HEK293T (cell line): ENCODE results near the gene FHOD3.

ENCODE experiments used
- ARNT ChIP-seq: fragments of 450-650 bp; IDR thresholded peaks from 2 replicates; pipeline ENCODE4 v1.6.1; 2017; ENCODE audit warnings: mild to moderate bottlenecking
- BHLHE40 ChIP-seq: fragments of 450-650 bp; IDR thresholded peaks from 2 replicates; pipeline ENCODE4 v1.6.1; 2016; ENCODE audit warnings: mild to moderate bottlenecking, moderate library complexity, borderline replicate concordance
- CTBP1 ChIP-seq: fragments of 450-650 bp; IDR thresholded peaks from 2 replicates; pipeline ENCODE4 v1.6.1; 2016; ENCODE audit warnings: borderline replicate concordance
- ELF4 ChIP-seq: fragments of 450-650 bp; IDR thresholded peaks from 2 replicates; pipeline ENCODE4 v1.6.1; 2017; ENCODE audit warnings: antibody characterized with exemption
- FOXA1 ChIP-seq: fragments of 450-650 bp; IDR thresholded peaks from 2 replicates; pipeline ENCODE4 v1.6.1; 2016; ENCODE audit warnings: mild to moderate bottlenecking
- FOXK2 ChIP-seq: fragments of 450-650 bp; IDR thresholded peaks from 2 replicates; pipeline ENCODE4 v1.6.1; 2016; ENCODE audit warnings: mild to moderate bottlenecking
- FOXM1 ChIP-seq: fragments of 450-650 bp; IDR thresholded peaks from 2 replicates; pipeline ENCODE4 v1.6.1; 2017; ENCODE audit warnings: mild to moderate bottlenecking, borderline replicate concordance
- HDGF ChIP-seq: fragments of 450-650 bp; IDR thresholded peaks from 2 replicates; pipeline ENCODE4 v1.6.1; 2017; ENCODE audit warnings: antibody characterized with exemption, borderline replicate concordance
- NFRKB ChIP-seq: fragments of 450-650 bp; IDR thresholded peaks from 2 replicates; pipeline ENCODE4 v1.6.1; 2016; ENCODE audit warnings: mild to moderate bottlenecking, moderate library complexity
- PKNOX1 ChIP-seq: fragments of 450-650 bp; IDR thresholded peaks from 2 replicates; pipeline ENCODE4 v1.6.1; 2016
- SP1 ChIP-seq: fragments of 450-650 bp; IDR thresholded peaks from 2 replicates; pipeline ENCODE4 v1.6.1; 2017
- SUZ12 ChIP-seq: fragments of 450-650 bp; IDR thresholded peaks from 2 replicates; pipeline ENCODE4 v1.6.1; 2016; ENCODE audit warnings: mild to moderate bottlenecking
- TARDBP ChIP-seq: fragments of 450-650 bp; IDR thresholded peaks from 2 replicates; pipeline ENCODE4 v1.6.1; 2016
- ZNF384 ChIP-seq: fragments of 450-650 bp; IDR thresholded peaks from 2 replicates; pipeline ENCODE4 v1.6.1; 2016

GRCh38 chr18:36770315-36770946 lies 472.9 kb downstream of the FHOD3 start:
- TF ChIP-seq FOXM1 (no peak), SP1 (no peak), ELF4 (no peak), FOXK2 (no peak), BHLHE40 (no peak), HDGF (no peak), SUZ12 (no peak), PKNOX1 (no peak), ARNT (no peak), FOXA1 (no peak), TARDBP (no peak), ZNF384 (no peak), CTBP1 (no peak), NFRKB (no peak)
